Measurements from ENCODE around the gene SEC61A2. TPM values are rescaled to one million over a fixed set of nuclear protein-coding genes. Genes with fewer than 3 reads are reported as not detected.

Gene SEC61A2
- polyA plus RNA-seq, 2 of the 4 experiments (the other 2 are of a cell fraction): 16.5 to 23.2 TPM

- TF ChIP-seq PHF8 (IDR thresholded peaks at IDR 0.05; ENCODE audit: borderline replicate concordance, low read depth) (no peak), POLR2A (IDR thresholded peaks at IDR 0.05; ENCODE audit: low read length) (no peak), ZNF302 (CRISPR knock-in tag; IDR thresholded peaks at IDR 0.05) (no peak), CEBPB (IDR thresholded peaks at IDR 0.05) (no peak), HDAC2 (IDR thresholded peaks at IDR 0.05) (no peak)
Observed at GRCh38 chr10:12181065-12181775, 51.7 kb downstream of the SEC61A2 start (continued).

- CTCF ChIA-PET: interaction anchor here (1.5 kb wide), 1 partner anchor 9 kb away, joined by 3 read pairs; no protein-coding TSS in a partner anchor
- TF ChIP-seq ZSCAN20 (CRISPR knock-in tag; IDR thresholded peaks at IDR 0.05): no peak
- POLR2A ChIA-PET: no interaction called here
- WGBS (ENCODE audit: missing lambda C conversion rate): 91% methylated on average over 5 of the region's 7 CpGs
- no peak for FAIRE-seq
- Histone ChIP-seq H3K4me3 (no peak overlapping the region), H3K4me2 (no peak overlapping the region), H3K9me3 (no peaks in the 10 kb centered on the region), H3K27ac (no peak overlapping the region), H3K4me1 (no peaks in the 10 kb centered on the region)
- ATAC-seq: no peak
- DNase-seq (ENCODE audit: low read depth in 1 of 2, low spot score in 1 of 2): no peak
Observed at GRCh38 chr10:12184165-12184564, 54.7 kb downstream of the SEC61A2 start.

GRCh38 chr10:12186323-12186722 lies 56.8 kb downstream of the SEC61A2 start:
- Histone ChIP-seq H3K4me1 (no peaks in the 10 kb centered on the region), H3K9me3 (no peaks in the 10 kb centered on the region), H3K4me2 (no peak overlapping the region), H3K27ac (no peak overlapping the region), H3K4me3 (no peak overlapping the region)
- TF ChIP-seq EHMT2 (IDR thresholded peaks at IDR 0.05; ENCODE audit: low read depth) (no peak), CHD4 (IDR thresholded peaks at IDR 0.05; ENCODE audit: borderline replicate concordance) (no peak), USF2 (IDR thresholded peaks at IDR 0.05) (no peak), SREBF2 (IDR thresholded peaks at IDR 0.05) (no peak)
- FAIRE-seq (no peak), DNase-seq (ENCODE audit: low read depth in 1 of 2, low spot score in 1 of 2) (no peak), ATAC-seq (no peak)
- POLR2A ChIA-PET: no interaction called here
- 85% methylated on average over 8 of the region's 8 CpGs for WGBS (ENCODE audit: missing lambda C conversion rate)
- CTCF ChIA-PET: interaction anchor here (0.6 to 1.0 kb wide), 3 partner anchors 28 to 526 kb away, joined by 3 to 4 read pairs (median 3); no protein-coding TSS in a partner anchor

- Histone ChIP-seq H3K27ac (no peak overlapping the region), H3K4me1 (no peaks in the 10 kb centered on the region), H3K9me3 (no peaks in the 10 kb centered on the region), H3K4me3 (no peak overlapping the region), H3K4me2 (no peak overlapping the region)
- FAIRE-seq (no peak), DNase-seq (ENCODE audit: low read depth in 1 of 2, low spot score in 1 of 2) (no peak), ATAC-seq (no peak)
- 82% methylated on average over 5 of the region's 5 CpGs for WGBS (ENCODE audit: missing lambda C conversion rate)
- CTCF ChIA-PET: no interaction called here
- POLR2A ChIA-PET: no interaction called here
- TF ChIP-seq KDM1A (IDR thresholded peaks at IDR 0.05; ENCODE audit: low read depth) (no peak), CEBPB (IDR thresholded peaks at IDR 0.05) (no peak), TP53 (CRISPR knock-in tag; IDR thresholded peaks at IDR 0.05) (no peak)
Observed at GRCh38 chr10:12187321-12187905, 57.9 kb downstream of the SEC61A2 start.

GRCh38 chr10:12188656-12189055 lies 59.2 kb downstream of the SEC61A2 start:
- no peak for ATAC-seq

More at GRCh38 chr10:12188656-12189055, 59.2 kb downstream of the SEC61A2 start:
- H3K4me3 ChIP-seq: no peak overlapping the region
- no peak for DNase-seq (ENCODE audit: low read depth in 1 of 2, low spot score in 1 of 2)
- H3K4me2 ChIP-seq: no peak overlapping the region
- no peaks in the 10 kb centered on the region for H3K9me3 ChIP-seq
- CTCF ChIA-PET: no interaction called here
- TF ChIP-seq MAFK (IDR thresholded peaks at IDR 0.05; ENCODE audit: partially characterized antibody) (peak; percentile 26), EP300 (IDR thresholded peaks at IDR 0.05) (no peak), MAZ (IDR thresholded peaks at IDR 0.05; ENCODE audit: borderline replicate concordance, low read depth, low read length) (no peak), CTCF (IDR thresholded peaks at IDR 0.05) (no peak)
- FAIRE-seq: no peak
- peaks cover 8% of the 10 kb centered on the region for H3K4me1 ChIP-seq
- no peak overlapping the region for H3K27ac ChIP-seq
- POLR2A ChIA-PET: no interaction called here
- 85% methylated on average over 6 of the region's 6 CpGs for WGBS (ENCODE audit: missing lambda C conversion rate)
